ENCODE data around the gene COL25A1. TPM values are rescaled to one million over a fixed set of nuclear protein-coding genes. Genes with fewer than 3 reads are reported as not detected.
A peak's percentile ranks its signal among the peaks of the same experiment; 100 is the strongest.

The COL25A1 gene
- total and polyA plus RNA-seq, 2 donors (not counting 3 experiments of a cell fraction or from before 2014, with no cell fraction given) = 0.21 to 3.5 TPM

DNA sequence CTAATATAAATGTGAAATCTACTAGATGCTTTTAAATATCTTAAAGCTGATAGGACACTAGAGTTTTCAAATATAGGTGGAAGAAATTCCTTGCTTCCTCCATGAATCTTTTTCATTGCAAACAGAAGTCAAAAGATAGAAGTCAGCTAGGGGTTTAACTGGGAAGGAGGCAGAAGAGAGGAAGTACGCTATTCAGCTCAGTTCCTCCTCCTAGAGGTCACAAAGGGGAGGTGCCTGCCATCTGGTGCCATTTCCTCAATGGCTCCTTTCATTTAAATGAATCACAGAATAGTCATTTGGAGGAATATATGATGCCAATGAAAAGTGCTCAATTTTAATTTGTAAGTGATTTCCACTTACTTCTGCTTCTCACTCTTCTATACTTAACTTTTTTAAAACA, 8.5 kb downstream of the COL25A1 start:
- BruUV-seq (replicated peaks) = no TSS peak
- intact Hi-C loops (cut with micrococcal nuclease) = loop anchor here (5.0 to 10.0 kb wide), 2 partner anchors 77 to 109 kb away; no protein-coding TSS in a partner anchor
- CTCF ChIA-PET = interaction anchor here (1.1 to 2.2 kb wide), 4 partner anchors 9 to 109 kb away, joined by 3 to 5 read pairs (median 4); partner anchors contain the start of gene COL25A1

More for the DNA sequence above, 8.5 kb downstream of the COL25A1 start:
- H3K36me3 ChIP-seq (ENCODE audit: control insufficient read depth in 2 of 2, extremely low read depth in 1 of 2, insufficient read depth in 2 of 2, low read length in 2 of 2) = no peaks in the 10 kb centered on the region
- no peaks in the 10 kb centered on the region for H3K27me3 ChIP-seq (ENCODE audit: control insufficient read depth in 2 of 2, insufficient read depth in 2 of 2, low read length in 2 of 2)
- no peak overlapping the region for H2AFZ ChIP-seq (ENCODE audit: low read depth, low read length)
- no peak overlapping the region for H3K4me2 ChIP-seq (ENCODE audit: insufficient read depth, low read length)
- H3K4me3 ChIP-seq (replicated peaks in 1 of 3; ENCODE audit: insufficient read depth in 1 of 3, low read depth in 1 of 3, low read length in 3 of 3) = no peak overlapping the region
- no peaks in the 10 kb centered on the region for H4K20me1 ChIP-seq (replicated peaks; ENCODE audit: control insufficient read depth, extremely low read depth, insufficient read depth, low read length)
- no peaks in the 10 kb centered on the region for H3K79me2 ChIP-seq (ENCODE audit: control insufficient read depth, insufficient read depth, low read length)
- POLR2A ChIA-PET = no interaction called here
- dilution Hi-C loops (cut with MboI; ENCODE audit: extremely low pct_ligation_motif_present, low sequenced_read_pairs) = no loop called here
- H3K9me3 ChIP-seq (replicated peaks; ENCODE audit: control insufficient read depth, insufficient read depth, low read length) = no peaks in the 10 kb centered on the region
- no peaks in the 10 kb centered on the region for H3K9me1 ChIP-seq (replicated peaks; ENCODE audit: control insufficient read depth, extremely low read depth, insufficient read depth, low read length)
- FAIRE-seq (no peak), DNase-seq (ENCODE audit: low read depth, low spot score) (no peak)
- H3K4me1 ChIP-seq (ENCODE audit: control insufficient read depth, extremely low read depth, insufficient read depth, low read length) = peaks cover 9% of the 10 kb centered on the region
- H3K9ac ChIP-seq (replicated peaks; ENCODE audit: extremely low read depth, insufficient read depth, low read length) = no peak overlapping the region
- TF ChIP-seq, protein P1, sequence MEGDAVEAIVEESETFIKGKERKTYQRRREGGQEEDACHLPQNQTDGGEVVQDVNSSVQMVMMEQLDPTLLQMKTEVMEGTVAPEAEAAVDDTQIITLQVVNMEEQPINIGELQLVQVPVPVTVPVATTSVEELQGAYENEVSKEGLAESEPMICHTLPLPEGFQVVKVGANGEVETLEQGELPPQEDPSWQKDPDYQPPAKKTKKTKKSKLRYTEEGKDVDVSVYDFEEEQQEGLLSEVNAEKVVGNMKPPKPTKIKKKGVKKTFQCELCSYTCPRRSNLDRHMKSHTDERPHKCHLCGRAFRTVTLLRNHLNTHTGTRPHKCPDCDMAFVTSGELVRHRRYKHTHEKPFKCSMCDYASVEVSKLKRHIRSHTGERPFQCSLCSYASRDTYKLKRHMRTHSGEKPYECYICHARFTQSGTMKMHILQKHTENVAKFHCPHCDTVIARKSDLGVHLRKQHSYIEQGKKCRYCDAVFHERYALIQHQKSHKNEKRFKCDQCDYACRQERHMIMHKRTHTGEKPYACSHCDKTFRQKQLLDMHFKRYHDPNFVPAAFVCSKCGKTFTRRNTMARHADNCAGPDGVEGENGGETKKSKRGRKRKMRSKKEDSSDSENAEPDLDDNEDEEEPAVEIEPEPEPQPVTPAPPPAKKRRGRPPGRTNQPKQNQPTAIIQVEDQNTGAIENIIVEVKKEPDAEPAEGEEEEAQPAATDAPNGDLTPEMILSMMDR (IDR thresholded peaks at IDR 0.05; ENCODE audit: extremely low read depth in 1 of 2, insufficient read depth in 1 of 2, low read depth in 1 of 2, low read length in 2 of 2) = peak in 1 of 2 donors; percentile 9
- no peak for TF ChIP-seq MAX (IDR thresholded peaks at IDR 0.05; ENCODE audit: insufficient read depth, insufficient read length)
- no peak overlapping the region for H3K27ac ChIP-seq (ENCODE audit: insufficient read depth, low read depth, low read length)
